Measurements from ENCODE around the gene NAA40. TPM values are rescaled to one million over a fixed set of nuclear protein-coding genes. Genes with fewer than 3 reads are reported as not detected.

Gene NAA40
- total RNA-seq, 1 experiment from 2014 or later = 44.9 TPM

- BruUV-seq (replicated peaks) = no TSS peak
- H3K4me3 Mint-ChIP-seq (ENCODE audit: low read depth, unreplicated experiment) = no peak overlapping the region
- H3K27ac Mint-ChIP-seq (ENCODE audit: unreplicated experiment) = no peak overlapping the region
- intact Hi-C loops (cut with micrococcal nuclease; ENCODE audit: unreplicated experiment) = no loop called here
- no peak for TF ChIP-seq CTCF (IDR thresholded peaks at IDR 0.05; ENCODE audit: unreplicated experiment)
- no peak for DNase-seq
- no peaks in the 10 kb centered on the region for H3K9me3 Mint-ChIP-seq (ENCODE audit: low read depth, unreplicated experiment)
- CTCF ChIA-PET = interaction anchor here (0.7 kb wide), 1 partner anchor 24 kb away, joined by 4 read pairs; no protein-coding TSS in a partner anchor
- H3K27me3 Mint-ChIP-seq (ENCODE audit: unreplicated experiment) = no peaks in the 10 kb centered on the region
- peaks cover 33% of the 10 kb centered on the region for H3K4me1 Mint-ChIP-seq (ENCODE audit: low read depth, unreplicated experiment)
- H3K36me3 Mint-ChIP-seq (ENCODE audit: insufficient read depth, unreplicated experiment) = peaks cover 49% of the 10 kb centered on the region
These were observed 45.4 kb upstream of the NAA40 start for GRCh38 chr11:63893355-63893754.

- no TSS peak for BruUV-seq (replicated peaks)
- no peaks in the 10 kb centered on the region for H3K9me3 Mint-ChIP-seq (ENCODE audit: low read depth, unreplicated experiment)
These were observed 42.7 kb upstream of the NAA40 start for GRCh38 chr11:63896071-63896470.

GRCh38 chr11:63897459-63898146 lies 41.2 kb upstream of the NAA40 start:
- Mint-ChIP-seq H3K9me3 (ENCODE audit: low read depth, unreplicated experiment) (no peaks in the 10 kb centered on the region), H3K27me3 (ENCODE audit: unreplicated experiment) (no peaks in the 10 kb centered on the region), H3K4me1 (ENCODE audit: low read depth, unreplicated experiment) (peaks cover 12% of the 10 kb centered on the region), H3K36me3 (ENCODE audit: insufficient read depth, unreplicated experiment) (peaks cover 73% of the 10 kb centered on the region), H3K27ac (ENCODE audit: unreplicated experiment) (no peak overlapping the region), H3K4me3 (ENCODE audit: low read depth, unreplicated experiment) (no peak overlapping the region)
- CTCF ChIA-PET = no interaction called here
- intact Hi-C loops (cut with micrococcal nuclease; ENCODE audit: unreplicated experiment) = no loop called here
- TF ChIP-seq CTCF (IDR thresholded peaks at IDR 0.05; ENCODE audit: unreplicated experiment) = no peak
- DNase-seq = no peak
- no TSS peak for BruUV-seq (replicated peaks)

More at GRCh38 chr11:63896071-63896470, 42.7 kb upstream of the NAA40 start:
- H3K36me3 Mint-ChIP-seq (ENCODE audit: insufficient read depth, unreplicated experiment) = peaks cover 66% of the 10 kb centered on the region
- intact Hi-C loops (cut with micrococcal nuclease; ENCODE audit: unreplicated experiment) = no loop called here
- H3K4me1 Mint-ChIP-seq (ENCODE audit: low read depth, unreplicated experiment) = peaks cover 12% of the 10 kb centered on the region
- H3K27me3 Mint-ChIP-seq (ENCODE audit: unreplicated experiment) = no peaks in the 10 kb centered on the region
- peak; percentile 48 for DNase-seq
- peak overlapping the region; percentile 75 for H3K27ac Mint-ChIP-seq (ENCODE audit: unreplicated experiment)
- CTCF ChIA-PET = no interaction called here
- H3K4me3 Mint-ChIP-seq (ENCODE audit: low read depth, unreplicated experiment) = no peak overlapping the region
- TF ChIP-seq CTCF (IDR thresholded peaks at IDR 0.05; ENCODE audit: unreplicated experiment) = no peak

- no peaks in the 10 kb centered on the region for H3K27me3 Mint-ChIP-seq (ENCODE audit: unreplicated experiment)
- no peaks in the 10 kb centered on the region for H3K4me1 Mint-ChIP-seq (ENCODE audit: low read depth, unreplicated experiment)
- no peak overlapping the region for H3K27ac Mint-ChIP-seq (ENCODE audit: unreplicated experiment)
- no peaks in the 10 kb centered on the region for H3K9me3 Mint-ChIP-seq (ENCODE audit: low read depth, unreplicated experiment)
- no peak overlapping the region for H3K4me3 Mint-ChIP-seq (ENCODE audit: low read depth, unreplicated experiment)
- intact Hi-C loops (cut with micrococcal nuclease; ENCODE audit: unreplicated experiment) = no loop called here
- H3K36me3 Mint-ChIP-seq (ENCODE audit: insufficient read depth, unreplicated experiment) = peaks cover 81% of the 10 kb centered on the region
- TF ChIP-seq CTCF (IDR thresholded peaks at IDR 0.05; ENCODE audit: unreplicated experiment) = peak; percentile 20
- CTCF ChIA-PET = interaction anchor here (0.7 kb wide), 1 partner anchor 422 kb away, joined by 4 read pairs; no protein-coding TSS in a partner anchor
- DNase-seq = no peak
- no TSS peak for BruUV-seq (replicated peaks)
These were observed 37.1 kb upstream of the NAA40 start for GRCh38 chr11:63901660-63902059.

All from Calu3 (cell line).